PFSK-1 (cell line): ENCODE results near the gene SIGLEC7.

Experiments
- POLR2AphosphoS5 ChIP-seq: IDR thresholded peaks from 2 replicates; pipeline ENCODE4 v1.6.1; 2012; ENCODE audit warnings: low read depth, mild to moderate bottlenecking, control low read depth, low read length, moderate library complexity
- TAF1 ChIP-seq: IDR thresholded peaks from 2 replicates; pipeline ENCODE4 v1.6.1; 2012; ENCODE audit warnings: low read length, control low read depth, borderline replicate concordance; ENCODE audit not compliant: insufficient read depth

DNA sequence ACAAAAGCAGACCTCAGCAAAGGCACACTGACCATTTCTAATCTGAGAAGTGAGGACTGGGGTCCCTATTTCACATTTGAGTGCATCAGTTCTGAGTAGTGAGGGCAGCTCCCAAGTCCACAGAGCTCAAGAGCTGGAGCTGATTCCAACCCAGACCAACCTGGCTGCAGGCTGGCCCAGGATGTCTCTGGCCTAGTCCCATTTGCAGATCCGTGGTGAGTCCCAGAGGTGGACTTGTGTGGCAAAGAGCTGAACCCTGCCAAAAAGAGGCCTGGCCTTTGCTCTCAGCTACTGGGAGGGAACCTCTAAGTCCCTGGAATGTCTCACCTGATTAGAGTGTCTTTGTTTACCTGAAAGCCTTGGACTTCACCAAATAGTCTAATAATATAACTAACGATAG is 14.6 kb downstream of the SIGLEC7 start:
- TF ChIP-seq POLR2AphosphoS5 (no peak), TAF1 (no peak)
